Tibial nerve (tissue), 3 donors: ENCODE measurements around the gene HCN2.

ENCODE experiments used
- POLR2A ChIP-seq, 2 donors: fragments of 450-650 bp; IDR thresholded peaks; one replicate each; pipeline ENCODE4 v1.6.1; 2017; ENCODE audit warnings: antibody characterized with exemption in 2 of 2, mild to moderate bottlenecking in 2 of 2, moderate library complexity in 2 of 2
- TF ChIP-seq, protein P1 (sequence below), 5 experiments: fragments of 200-600 bp in 3 of 5; fragments of 450-650 bp in 2 of 5; sonication (generic) in 3 of 5; IDR thresholded peaks; one replicate each; pipeline ENCODE4 v1.5.1; 2016 to 2019; ENCODE audit warnings: antibody characterized with exemption in 5 of 5, mild to moderate bottlenecking in 3 of 5, moderate library complexity in 2 of 5

DNA sequence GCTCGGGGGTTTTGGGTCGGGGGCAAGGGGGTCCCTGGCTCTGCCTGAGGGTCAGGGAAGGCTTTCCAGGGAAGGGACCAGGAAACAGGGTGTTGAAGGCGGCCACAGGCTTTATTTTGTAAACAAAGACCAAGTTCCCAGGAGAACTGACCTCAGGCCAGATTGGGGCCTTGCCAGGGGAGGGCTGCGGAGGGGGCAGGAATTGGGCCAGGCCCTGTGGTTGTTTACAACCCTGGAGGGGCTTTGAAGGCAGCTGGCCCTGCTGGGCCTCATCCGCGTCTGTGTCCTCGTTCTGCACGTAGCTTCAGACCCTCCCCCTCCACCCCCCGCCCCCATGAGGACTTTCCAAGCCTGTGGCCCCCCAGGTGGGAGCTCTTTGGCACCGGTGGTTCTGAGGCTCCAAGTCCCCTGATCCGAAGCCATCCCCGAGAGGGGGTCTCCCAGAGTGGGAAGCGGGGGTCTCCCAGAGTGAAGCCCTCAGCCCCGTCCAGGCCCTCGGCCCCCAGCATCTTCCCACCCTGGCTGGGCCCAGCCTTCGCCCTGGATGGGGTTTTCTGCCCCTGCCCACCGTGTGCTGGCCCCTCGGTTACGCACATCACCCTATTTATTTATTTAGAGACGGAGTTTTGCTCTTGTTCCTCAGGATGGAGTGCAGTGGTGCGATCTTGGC is 30.8 kb upstream of the HCN2 start:
- TF ChIP-seq, protein P1, sequence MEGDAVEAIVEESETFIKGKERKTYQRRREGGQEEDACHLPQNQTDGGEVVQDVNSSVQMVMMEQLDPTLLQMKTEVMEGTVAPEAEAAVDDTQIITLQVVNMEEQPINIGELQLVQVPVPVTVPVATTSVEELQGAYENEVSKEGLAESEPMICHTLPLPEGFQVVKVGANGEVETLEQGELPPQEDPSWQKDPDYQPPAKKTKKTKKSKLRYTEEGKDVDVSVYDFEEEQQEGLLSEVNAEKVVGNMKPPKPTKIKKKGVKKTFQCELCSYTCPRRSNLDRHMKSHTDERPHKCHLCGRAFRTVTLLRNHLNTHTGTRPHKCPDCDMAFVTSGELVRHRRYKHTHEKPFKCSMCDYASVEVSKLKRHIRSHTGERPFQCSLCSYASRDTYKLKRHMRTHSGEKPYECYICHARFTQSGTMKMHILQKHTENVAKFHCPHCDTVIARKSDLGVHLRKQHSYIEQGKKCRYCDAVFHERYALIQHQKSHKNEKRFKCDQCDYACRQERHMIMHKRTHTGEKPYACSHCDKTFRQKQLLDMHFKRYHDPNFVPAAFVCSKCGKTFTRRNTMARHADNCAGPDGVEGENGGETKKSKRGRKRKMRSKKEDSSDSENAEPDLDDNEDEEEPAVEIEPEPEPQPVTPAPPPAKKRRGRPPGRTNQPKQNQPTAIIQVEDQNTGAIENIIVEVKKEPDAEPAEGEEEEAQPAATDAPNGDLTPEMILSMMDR (IDR thresholded peaks at IDR 0.05): no peak
- no peak for TF ChIP-seq POLR2A (IDR thresholded peaks at IDR 0.05)
